D721Med (cell line): ENCODE data around the gene TMED6.

Source experiments
- DNase-seq: peaks from one replicate; pipeline ENCODE4 v3.0.0; 2011; ENCODE audit warnings: low spot score; ENCODE audit not compliant: insufficient read length
- FAIRE-seq: peaks from 2 replicates; lab custom pipeline; 2011; peaks lifted over from hg19 to GRCh38; lab: Jason Lieb, UNC
- CTCF ChIP-seq: IDR thresholded peaks from 2 replicates; pipeline ENCODE4 v1.5.1; 2012; ENCODE audit warnings: mild to moderate bottlenecking, control low read depth; ENCODE audit not compliant: insufficient read depth; ENCODE audit errors: missing control alignments

The TMED6 gene

GRCh38 chr16:69373019-69373418 is 21.4 kb upstream of the TMED6 start:
- FAIRE-seq (no peak), DNase-seq (no peak)
- no peak for TF ChIP-seq CTCF

DNA sequence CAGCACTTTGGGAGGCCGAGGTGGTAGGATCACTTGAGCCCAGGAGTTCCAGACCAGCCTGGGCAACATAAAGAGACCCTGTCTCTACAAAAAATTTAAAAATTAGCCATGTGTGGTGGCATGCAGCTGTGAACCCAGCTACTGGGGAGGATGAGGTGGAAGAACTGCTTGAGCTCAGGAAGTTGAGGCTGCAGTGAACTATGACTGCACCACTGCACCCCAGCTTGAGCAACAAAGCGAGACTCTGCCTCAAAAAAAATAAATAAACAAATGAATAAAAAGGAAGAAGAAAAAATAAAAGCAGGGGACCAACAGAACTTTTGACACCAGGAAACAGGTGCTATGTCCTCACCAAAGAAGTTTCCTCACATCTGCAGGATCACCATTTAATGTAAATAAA is 20.0 kb upstream of the TMED6 start:
- FAIRE-seq (no peak), DNase-seq (no peak)
- no peak for TF ChIP-seq CTCF

DNA sequence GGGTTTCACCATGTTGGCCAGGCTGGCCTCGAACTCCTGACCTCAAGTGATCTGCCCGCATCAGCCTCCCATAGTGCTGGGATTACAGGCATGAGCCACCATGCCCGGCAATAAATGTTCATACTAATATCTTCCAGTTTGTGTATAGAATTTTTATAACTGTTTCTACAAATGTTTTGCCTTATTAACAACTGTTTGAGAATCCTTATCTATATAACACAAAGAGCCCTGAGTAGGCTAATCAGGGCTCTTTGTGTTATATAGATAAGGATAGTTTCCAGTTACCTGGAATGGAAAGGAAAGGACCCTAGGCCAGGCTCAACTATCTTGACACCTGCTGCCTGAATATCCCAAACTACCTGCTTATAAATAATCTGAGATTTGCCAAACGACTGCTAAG is 17.3 kb upstream of the TMED6 start:
- no peak for TF ChIP-seq CTCF
- DNase-seq (no peak), FAIRE-seq (no peak)

DNA sequence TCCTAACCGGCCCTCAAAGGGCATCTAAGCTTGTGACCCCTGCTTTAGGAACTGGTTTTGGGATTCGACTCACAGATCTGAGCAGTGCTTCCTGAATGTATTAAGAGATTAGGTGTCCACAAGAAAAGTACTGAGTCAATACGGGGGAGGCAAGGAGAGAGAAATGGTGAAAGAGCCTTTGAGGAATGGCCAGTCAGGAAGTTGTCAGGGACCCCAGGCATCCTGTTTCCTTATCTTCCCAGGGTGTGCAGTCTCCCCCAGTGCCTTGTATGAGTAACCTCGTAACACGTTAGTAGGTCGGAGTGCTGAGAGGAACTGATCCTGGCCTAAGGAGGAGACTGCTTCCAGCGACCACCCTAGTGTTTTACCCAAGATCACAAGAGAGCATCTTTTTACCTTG is 16.4 kb upstream of the TMED6 start:
- TF ChIP-seq CTCF = no peak
- no peak for FAIRE-seq
- DNase-seq = no peak

DNA sequence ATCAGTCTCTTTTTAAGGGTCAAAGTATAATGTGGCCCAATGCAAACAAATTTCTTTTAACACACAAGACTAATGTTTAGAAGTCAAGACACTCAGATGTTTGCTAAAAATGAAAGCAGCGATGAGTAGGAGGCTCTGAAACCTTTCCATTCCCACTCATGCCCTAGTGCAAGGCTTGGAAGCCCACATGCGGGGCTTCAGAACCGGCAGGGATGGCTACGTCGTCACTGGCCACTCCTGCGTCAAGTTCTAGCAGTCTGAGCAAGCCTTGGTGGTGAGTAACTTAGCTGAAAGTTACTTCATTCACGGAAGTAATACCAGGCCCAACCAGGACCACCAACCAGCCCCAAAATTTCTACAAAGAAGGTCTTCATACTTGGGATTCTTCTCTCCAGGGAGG is 14.8 kb upstream of the TMED6 start:
- no peak for TF ChIP-seq CTCF
- DNase-seq = no peak
- FAIRE-seq = no peak

DNA sequence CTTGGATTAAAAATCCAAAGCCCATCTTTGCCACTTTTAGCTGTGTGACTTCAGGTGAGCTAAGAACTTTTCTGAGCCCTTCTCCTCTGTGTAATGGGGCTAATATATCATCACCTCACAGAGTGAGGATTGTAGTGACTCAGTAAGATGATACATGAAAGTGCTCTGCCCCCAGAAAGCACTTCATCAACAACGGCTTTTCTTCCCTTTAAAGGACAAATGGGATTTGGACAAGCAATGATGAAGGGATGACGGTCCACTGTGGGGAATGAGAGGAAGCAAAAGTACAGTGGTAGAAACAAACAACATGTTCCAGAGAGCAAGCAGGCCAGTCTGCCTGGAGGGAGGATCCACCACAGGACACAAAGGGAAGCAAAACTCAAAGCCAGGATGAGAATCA is 14.3 kb upstream of the TMED6 start:
- FAIRE-seq (no peak), DNase-seq (no peak)
- no peak for TF ChIP-seq CTCF

DNA sequence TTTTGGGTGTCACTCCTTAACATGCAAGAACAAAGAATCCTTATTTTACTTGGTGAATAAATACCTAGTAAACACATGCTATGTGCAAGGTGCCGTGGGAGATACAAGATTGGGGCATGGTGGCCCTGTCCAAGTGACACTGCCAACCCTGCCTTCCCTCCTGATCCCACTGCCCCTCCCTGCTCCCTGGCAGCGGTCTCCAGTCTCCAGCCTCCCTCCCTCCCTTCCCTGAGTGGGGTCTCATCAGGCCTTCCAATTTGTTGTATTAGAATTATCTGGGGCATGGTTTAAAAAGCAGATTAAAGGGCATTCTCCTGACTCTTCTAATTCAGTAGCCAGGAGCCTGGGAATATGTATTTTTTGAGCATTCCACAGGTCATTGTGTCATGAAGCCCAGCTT is 12.5 kb upstream of the TMED6 start:
- no peak for TF ChIP-seq CTCF
- DNase-seq = no peak
- no peak for FAIRE-seq
